Muscle layer of duodenum (tissue), 2 donors: ENCODE measurements around the gene CARD11.

Experiments
- H3K27ac ChIP-seq: one replicate; pipeline ENCODE4 v1.7.0; 2013; ENCODE audit warnings: mild to moderate bottlenecking, low read length
- H3K27me3 ChIP-seq: one replicate; pipeline ENCODE4 v1.7.0; 2013; ENCODE audit warnings: low read depth, mild to moderate bottlenecking, control low read depth, low read length
- H3K36me3 ChIP-seq, 2 donors: one replicate each; pipeline ENCODE4 v1.7.0; 2013; ENCODE audit warnings: low read length in 2 of 2, control low read depth in 1 of 2, mild to moderate bottlenecking in 1 of 2; ENCODE audit not compliant: insufficient read depth in 2 of 2, control insufficient read depth in 1 of 2
- H3K4me1 ChIP-seq, 2 donors: one replicate each; pipeline ENCODE4 v1.7.0; 2013; ENCODE audit warnings: low read length in 2 of 2, mild to moderate bottlenecking in 2 of 2, control low read depth in 1 of 2, moderate library complexity in 1 of 2; ENCODE audit not compliant: insufficient read depth in 2 of 2, control insufficient read depth in 1 of 2
- H3K4me3 ChIP-seq, 2 donors: one replicate each; pipeline ENCODE4 v1.7.0; 2013; ENCODE audit warnings: low read length in 2 of 2, low read depth in 1 of 2, mild to moderate bottlenecking in 1 of 2
- H3K9me3 ChIP-seq, 2 donors: one replicate each; pipeline ENCODE4 v1.7.0; 2013; ENCODE audit warnings: low read length in 2 of 2, control low read depth in 1 of 2, mild to moderate bottlenecking in 1 of 2; ENCODE audit not compliant: control insufficient read depth in 1 of 2
- donor health status: healthy.

CARD11 gene

GRCh38 chr7:2909043-2909442 is 134.6 kb downstream of the CARD11 start:
- no peaks in the 10 kb centered on the region for H3K4me1 ChIP-seq
- H3K9me3 ChIP-seq = peaks cover 3 to 4% of the 10 kb centered on the region in 2 donors
- H3K4me3 ChIP-seq = no peak overlapping the region
- H3K36me3 ChIP-seq = no peaks in the 10 kb centered on the region
- no peaks in the 10 kb centered on the region for H3K27me3 ChIP-seq
- no peak overlapping the region for H3K27ac ChIP-seq

- Histone ChIP-seq H3K4me3 (no peak overlapping the region), H3K27ac (no peak overlapping the region), H3K36me3 (no peaks in the 10 kb centered on the region), H3K27me3 (no peaks in the 10 kb centered on the region), H3K4me1 (no peaks in the 10 kb centered on the region), H3K9me3 (peaks cover 3 to 4% of the 10 kb centered on the region in 2 donors)
Observed at GRCh38 chr7:2908103-2908683, 135.5 kb downstream of the CARD11 start.

GRCh38 chr7:2906197-2906931 is 137.3 kb downstream of the CARD11 start:
- no peak overlapping the region for H3K27ac ChIP-seq
- no peaks in the 10 kb centered on the region for H3K27me3 ChIP-seq
- no peaks in the 10 kb centered on the region for H3K36me3 ChIP-seq

GRCh38 chr7:2905500-2905899 is 138.2 kb downstream of the CARD11 start:
- no peaks in the 10 kb centered on the region for H3K36me3 ChIP-seq
- peaks cover 3 to 4% of the 10 kb centered on the region in 2 donors for H3K9me3 ChIP-seq
- no peaks in the 10 kb centered on the region for H3K4me1 ChIP-seq
- H3K27ac ChIP-seq = no peak overlapping the region
- H3K27me3 ChIP-seq = no peaks in the 10 kb centered on the region
- H3K4me3 ChIP-seq = no peak overlapping the region

More at GRCh38 chr7:2906197-2906931, 137.3 kb downstream of the CARD11 start:
- peaks cover 3 to 4% of the 10 kb centered on the region in 2 donors for H3K9me3 ChIP-seq
- no peaks in the 10 kb centered on the region for H3K4me1 ChIP-seq
- no peak overlapping the region for H3K4me3 ChIP-seq

DNA sequence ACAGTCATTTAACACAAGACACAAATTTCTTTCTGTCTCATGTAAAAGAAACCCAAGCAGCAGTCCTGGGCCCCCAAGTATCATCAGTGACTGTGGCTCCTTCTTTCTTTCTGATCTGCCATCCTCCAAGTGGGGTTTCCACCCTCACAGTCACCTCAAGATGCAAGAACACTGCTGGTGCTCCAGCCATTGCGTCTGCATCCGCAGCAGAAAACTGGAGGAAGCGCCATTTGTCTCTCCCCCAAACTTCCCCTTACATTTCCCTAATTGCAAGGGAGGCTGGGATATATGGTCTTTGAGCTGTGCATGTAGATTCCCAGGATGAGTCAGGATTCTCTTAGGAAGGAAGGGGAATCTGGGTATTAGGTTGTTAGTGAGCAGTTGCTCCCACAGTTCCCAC is 138.6 kb downstream of the CARD11 start:
- Histone ChIP-seq H3K4me3 (no peak overlapping the region), H3K4me1 (no peaks in the 10 kb centered on the region), H3K9me3 (peaks cover 3 to 4% of the 10 kb centered on the region in 2 donors), H3K27me3 (no peaks in the 10 kb centered on the region), H3K27ac (no peak overlapping the region), H3K36me3 (no peaks in the 10 kb centered on the region)

GRCh38 chr7:2904202-2904601 is 139.5 kb downstream of the CARD11 start:
- Histone ChIP-seq H3K27ac (no peak overlapping the region), H3K36me3 (no peaks in the 10 kb centered on the region), H3K9me3 (peaks cover 3 to 4% of the 10 kb centered on the region in 2 donors), H3K27me3 (no peaks in the 10 kb centered on the region), H3K4me3 (no peak overlapping the region), H3K4me1 (no peaks in the 10 kb centered on the region)

GRCh38 chr7:2903682-2904162 is 139.9 kb downstream of the CARD11 start:
- H3K36me3 ChIP-seq = no peaks in the 10 kb centered on the region
- no peaks in the 10 kb centered on the region for H3K4me1 ChIP-seq
- H3K9me3 ChIP-seq = peaks cover 3 to 4% of the 10 kb centered on the region in 2 donors
- H3K27ac ChIP-seq = no peak overlapping the region
- no peaks in the 10 kb centered on the region for H3K27me3 ChIP-seq
- H3K4me3 ChIP-seq = no peak overlapping the region

- Histone ChIP-seq H3K27ac (no peak overlapping the region), H3K9me3 (no peaks in the 10 kb centered on the region), H3K27me3 (no peaks in the 10 kb centered on the region), H3K4me1 (no peaks in the 10 kb centered on the region), H3K36me3 (no peaks in the 10 kb centered on the region), H3K4me3 (no peak overlapping the region)
Observed at GRCh38 chr7:2897023-2897422, 146.6 kb downstream of the CARD11 start.

DNA sequence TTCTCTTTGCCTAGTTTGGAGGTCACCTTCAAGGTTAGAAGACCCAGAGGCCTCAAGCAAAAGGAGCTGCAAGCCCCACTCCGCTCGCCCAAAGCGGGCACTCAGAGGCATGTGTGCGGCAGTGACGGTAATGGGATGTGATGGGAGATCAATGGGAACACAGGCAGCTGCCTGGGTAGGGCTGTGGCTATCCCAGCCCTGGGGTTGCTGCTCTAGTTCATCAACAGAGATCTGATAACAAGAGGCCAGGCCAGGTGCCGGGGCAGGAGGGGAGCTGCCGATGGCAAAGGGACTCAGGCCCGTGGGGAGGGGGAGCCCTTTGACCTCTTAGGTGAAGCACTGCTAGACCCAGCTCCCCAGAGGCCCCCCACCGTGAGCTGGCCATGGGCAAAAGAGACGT is 147.5 kb downstream of the CARD11 start:
- H3K9me3 ChIP-seq = no peaks in the 10 kb centered on the region
- no peak overlapping the region for H3K4me3 ChIP-seq
- H3K27ac ChIP-seq = no peak overlapping the region
- no peaks in the 10 kb centered on the region for H3K4me1 ChIP-seq
- no peaks in the 10 kb centered on the region for H3K27me3 ChIP-seq
- H3K36me3 ChIP-seq = no peaks in the 10 kb centered on the region

GRCh38 chr7:2894118-2894940 is 149.3 kb downstream of the CARD11 start:
- H3K9me3 ChIP-seq = no peaks in the 10 kb centered on the region
- no peaks in the 10 kb centered on the region for H3K36me3 ChIP-seq
- H3K27ac ChIP-seq = no peak overlapping the region
- no peak overlapping the region for H3K4me3 ChIP-seq
- no peaks in the 10 kb centered on the region for H3K27me3 ChIP-seq
- H3K4me1 ChIP-seq = no peaks in the 10 kb centered on the region

- Histone ChIP-seq H3K4me1 (no peaks in the 10 kb centered on the region), H3K27ac (no peak overlapping the region), H3K36me3 (no peaks in the 10 kb centered on the region), H3K4me3 (no peak overlapping the region), H3K27me3 (no peaks in the 10 kb centered on the region), H3K9me3 (no peaks in the 10 kb centered on the region)
Observed at GRCh38 chr7:2893411-2893861, 150.2 kb downstream of the CARD11 start.
